ENCODE measurements around the gene HSD17B2.
"Not testable (repeated sequence)": the region's sequence is repeated elsewhere in the genome, so short reads cannot be mapped to it uniquely, and the experiment has no call there.

The HSD17B2 gene, protein sequence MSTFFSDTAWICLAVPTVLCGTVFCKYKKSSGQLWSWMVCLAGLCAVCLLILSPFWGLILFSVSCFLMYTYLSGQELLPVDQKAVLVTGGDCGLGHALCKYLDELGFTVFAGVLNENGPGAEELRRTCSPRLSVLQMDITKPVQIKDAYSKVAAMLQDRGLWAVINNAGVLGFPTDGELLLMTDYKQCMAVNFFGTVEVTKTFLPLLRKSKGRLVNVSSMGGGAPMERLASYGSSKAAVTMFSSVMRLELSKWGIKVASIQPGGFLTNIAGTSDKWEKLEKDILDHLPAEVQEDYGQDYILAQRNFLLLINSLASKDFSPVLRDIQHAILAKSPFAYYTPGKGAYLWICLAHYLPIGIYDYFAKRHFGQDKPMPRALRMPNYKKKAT

DNA sequence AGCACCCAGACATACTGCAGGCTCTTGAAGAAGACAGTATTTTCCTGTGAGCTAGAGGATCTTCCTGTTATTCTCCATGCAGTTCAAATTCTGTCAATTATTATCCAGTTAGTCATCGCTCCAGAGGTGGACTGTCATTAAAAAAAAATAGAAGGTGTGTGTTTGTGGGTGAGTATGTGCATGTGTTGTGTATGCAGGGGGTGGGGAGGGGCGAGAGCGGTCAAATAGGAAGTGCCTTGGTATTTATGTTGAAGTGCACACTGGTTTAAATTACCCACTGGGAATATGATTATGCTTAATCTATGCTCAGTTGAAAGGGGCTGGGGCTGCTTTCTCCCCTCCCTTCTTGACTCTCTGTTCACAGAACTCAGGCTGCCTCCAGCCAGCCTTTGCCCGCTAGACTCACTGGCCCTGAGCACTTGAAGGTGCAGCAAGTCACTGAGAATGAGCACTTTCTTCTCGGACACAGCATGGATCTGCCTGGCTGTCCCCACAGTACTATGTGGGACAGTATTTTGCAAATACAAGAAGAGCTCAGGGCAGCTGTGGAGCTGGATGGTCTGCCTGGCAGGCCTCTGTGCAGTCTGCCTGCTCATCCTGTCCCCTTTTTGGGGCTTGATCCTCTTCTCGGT, at the start of gene HSD17B2:
Gene HSD17B2, plus strand, starts transcription at position 273 of the 632 bp plus-strand sequence. Its CDS starts 172 bp downstream, at position 445.
- in situ Hi-C loops (cut with HindIII; ENCODE audit: low sequenced_read_pairs): loop anchor here (25.0 kb wide), 1 partner anchor 202 kb away; no protein-coding TSS in a partner anchor

DNA sequence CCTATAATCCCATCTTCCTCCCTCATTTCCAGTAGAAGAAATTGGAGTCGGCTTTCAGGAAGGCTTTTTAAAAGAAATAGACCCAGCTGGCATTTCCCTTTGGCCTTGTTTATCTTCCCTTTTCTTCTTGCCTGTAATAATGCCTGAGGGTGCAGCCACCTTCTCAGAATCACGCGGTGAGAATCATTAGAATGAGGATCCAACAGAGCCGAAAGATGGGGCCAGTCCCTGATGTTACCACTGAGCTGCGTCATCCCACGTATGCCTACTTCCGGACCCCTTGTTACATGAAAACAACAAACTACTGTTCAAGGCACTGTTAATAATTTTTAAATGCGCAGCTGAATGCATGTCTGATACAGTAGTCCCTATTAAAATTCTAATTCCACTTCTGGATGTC, 47.9 kb upstream of the HSD17B2 start:
- in situ Hi-C loops (cut with HindIII; ENCODE audit: low sequenced_read_pairs): no loop called here

DNA sequence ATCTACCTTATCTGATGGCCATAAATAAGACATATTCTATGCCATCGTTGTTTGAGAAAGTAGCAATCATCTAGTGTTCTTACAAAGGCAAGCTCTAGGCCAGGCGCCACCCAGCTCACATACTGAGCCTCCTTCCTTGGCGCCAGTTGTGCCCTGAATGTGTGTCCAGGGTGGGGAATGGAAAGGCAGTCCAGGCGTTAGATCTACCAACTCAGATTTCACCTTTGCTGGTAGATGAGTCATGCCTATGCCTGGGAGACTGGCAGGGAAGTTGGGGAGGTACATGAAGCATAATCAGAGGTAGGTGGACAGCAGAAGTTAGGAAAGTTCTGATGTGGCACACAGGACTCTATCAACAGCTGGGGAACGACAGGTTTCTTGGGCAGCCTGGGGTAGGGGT, 47.3 kb upstream of the HSD17B2 start:
- in situ Hi-C loops (cut with HindIII; ENCODE audit: low sequenced_read_pairs): no loop called here

- in situ Hi-C loops (cut with HindIII; ENCODE audit: low sequenced_read_pairs): no loop called here
Observed at GRCh38 chr16:81992859-81993258, 42.2 kb upstream of the HSD17B2 start.

- in situ Hi-C loops (cut with HindIII; ENCODE audit: low sequenced_read_pairs): no loop called here
Observed at GRCh38 chr16:81994485-81994884, 40.6 kb upstream of the HSD17B2 start.

GRCh38 chr16:81995651-81996050, 39.4 kb upstream of the HSD17B2 start:
- in situ Hi-C loops (cut with HindIII; ENCODE audit: low sequenced_read_pairs): no loop called here

- in situ Hi-C loops (cut with HindIII; ENCODE audit: low sequenced_read_pairs): no loop called here
Observed at GRCh38 chr16:81996664-81997509, 38.2 kb upstream of the HSD17B2 start.

GRCh38 chr16:81997738-81998137, 37.3 kb upstream of the HSD17B2 start:
- in situ Hi-C loops (cut with HindIII; ENCODE audit: low sequenced_read_pairs): no loop called here

DNA sequence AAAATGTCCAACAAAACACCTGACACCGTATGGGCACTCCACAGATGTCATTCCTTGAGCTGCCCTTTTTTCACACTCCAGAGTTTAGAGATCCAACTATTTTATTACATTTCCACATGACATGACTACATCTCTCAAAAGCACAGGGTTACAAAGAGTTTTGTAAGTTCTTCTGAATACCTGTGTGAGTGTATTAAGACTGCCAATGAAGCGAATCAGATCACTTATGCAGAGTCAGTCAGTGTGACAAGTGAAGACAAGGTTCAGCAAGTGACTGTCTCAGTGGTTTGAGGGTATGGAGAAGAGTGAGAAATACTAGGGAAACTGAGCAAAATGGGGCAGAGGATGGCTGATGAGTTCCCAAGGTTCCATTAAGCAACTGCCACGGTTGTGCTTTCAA, 32.2 kb upstream of the HSD17B2 start:
- in situ Hi-C loops (cut with HindIII; ENCODE audit: low sequenced_read_pairs): no loop called here

DNA sequence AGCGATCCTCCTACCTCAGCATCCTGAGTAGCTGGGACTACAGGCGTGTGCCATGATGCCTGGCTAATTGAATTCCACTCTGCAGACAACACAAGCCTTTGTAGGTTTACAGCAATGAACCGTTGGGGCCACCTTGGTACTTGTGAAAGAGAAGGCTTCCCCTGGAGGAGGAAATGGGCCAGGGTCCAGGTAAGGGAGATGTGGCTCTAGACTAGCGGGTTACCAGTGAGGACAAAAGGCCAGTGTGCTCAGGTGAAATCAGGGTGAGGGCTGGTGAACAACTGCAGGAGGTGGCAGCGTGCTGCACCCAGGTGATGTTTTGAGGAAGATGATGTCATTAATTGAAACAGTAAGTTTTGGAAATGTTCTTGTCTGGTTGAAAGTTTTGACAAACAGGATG, 30.5 kb upstream of the HSD17B2 start:
- in situ Hi-C loops (cut with HindIII; ENCODE audit: low sequenced_read_pairs): no loop called here

GRCh38 chr16:82005027-82005830, 29.8 kb upstream of the HSD17B2 start:
- in situ Hi-C loops (cut with HindIII; ENCODE audit: low sequenced_read_pairs): no loop called here

GRCh38 chr16:82006036-82006435, 29.0 kb upstream of the HSD17B2 start:
- in situ Hi-C loops (cut with HindIII; ENCODE audit: low sequenced_read_pairs): no loop called here

DNA sequence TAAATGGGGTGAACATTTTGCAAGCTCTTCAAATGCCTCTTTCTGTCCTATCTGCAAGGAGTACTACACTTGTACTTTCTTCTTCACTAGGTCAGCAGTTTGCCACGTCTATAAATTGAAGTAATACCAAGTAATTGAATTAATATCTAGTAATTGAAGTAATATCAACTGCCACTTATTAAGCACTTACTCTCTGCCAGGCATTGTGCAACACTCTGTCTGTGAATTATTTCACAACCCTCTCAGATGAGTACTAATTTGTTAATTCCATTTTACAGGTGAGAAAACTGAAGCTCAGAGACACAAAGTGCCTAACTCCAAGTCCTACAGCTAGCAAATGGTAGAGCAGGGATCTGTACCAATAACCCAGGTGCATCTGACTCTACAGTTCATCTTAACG, 27.9 kb upstream of the HSD17B2 start:
- in situ Hi-C loops (cut with HindIII; ENCODE audit: low sequenced_read_pairs): no loop called here

DNA sequence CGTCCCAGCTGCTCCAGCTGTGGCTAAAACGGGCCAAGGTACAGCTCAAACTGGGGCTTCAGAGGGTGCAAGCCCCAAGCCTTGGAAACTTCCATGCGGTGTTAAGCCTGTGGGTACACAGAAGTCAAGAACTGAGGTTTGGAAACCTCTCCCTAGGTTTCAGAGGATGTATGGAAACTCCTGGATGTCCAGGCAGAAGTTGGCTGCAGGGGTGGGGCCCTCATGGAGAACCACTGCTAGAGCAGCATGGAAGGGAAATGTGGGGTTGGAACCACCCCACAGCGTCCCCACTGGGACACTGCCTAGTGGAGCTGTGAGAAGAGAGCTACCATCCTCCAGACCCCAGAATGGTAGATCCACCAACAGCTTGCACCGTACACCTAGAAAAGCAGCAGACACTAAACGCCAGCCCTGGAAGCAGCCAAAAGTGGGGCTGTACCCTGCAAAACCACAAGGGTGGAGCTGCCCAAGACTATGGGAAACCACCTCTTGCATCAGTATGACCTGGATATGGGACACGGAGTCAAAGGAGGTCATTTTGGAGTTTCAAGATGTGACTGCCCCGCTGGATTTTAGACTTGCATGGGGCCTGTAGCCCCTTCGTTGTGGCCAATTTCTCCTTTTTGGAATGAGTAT, 26.0 kb upstream of the HSD17B2 start:
- in situ Hi-C loops (cut with HindIII; ENCODE audit: low sequenced_read_pairs): no loop called here

GRCh38 chr16:82009789-82010188, 25.3 kb upstream of the HSD17B2 start:
- in situ Hi-C loops (cut with HindIII; ENCODE audit: low sequenced_read_pairs): not testable (repeated sequence)

- in situ Hi-C loops (cut with HindIII; ENCODE audit: low sequenced_read_pairs): no loop called here
Observed at GRCh38 chr16:82010649-82011048, 24.4 kb upstream of the HSD17B2 start.

GRCh38 chr16:82011199-82011641, 23.8 kb upstream of the HSD17B2 start, which contains the start of gene SDR42E1:
SDR42E1 (minus strand) TSS chr16:82011470; CDS start chr16:82000858, 10,612 bp downstream.
- in situ Hi-C loops (cut with HindIII; ENCODE audit: low sequenced_read_pairs): no loop called here

DNA sequence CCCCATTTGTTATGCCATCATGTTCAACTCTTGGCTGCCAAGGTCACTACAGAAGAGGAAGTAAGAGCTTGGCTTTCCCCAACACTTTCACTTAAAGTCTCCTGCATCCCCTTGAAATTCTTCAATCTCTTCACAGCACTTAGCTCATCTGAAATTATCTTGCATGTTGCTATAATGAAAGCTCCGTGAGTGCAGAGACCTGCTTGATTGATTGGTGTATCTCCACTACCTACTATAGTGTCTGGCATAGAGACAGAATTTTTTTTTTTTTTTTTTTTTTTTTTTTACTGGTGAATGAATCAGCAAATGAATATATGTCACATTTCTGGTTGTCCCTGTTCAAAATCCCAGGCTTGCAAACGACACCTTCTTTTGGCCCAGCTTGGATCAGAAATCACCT, 21.9 kb upstream of the HSD17B2 start:
- in situ Hi-C loops (cut with HindIII; ENCODE audit: low sequenced_read_pairs): no loop called here

DNA sequence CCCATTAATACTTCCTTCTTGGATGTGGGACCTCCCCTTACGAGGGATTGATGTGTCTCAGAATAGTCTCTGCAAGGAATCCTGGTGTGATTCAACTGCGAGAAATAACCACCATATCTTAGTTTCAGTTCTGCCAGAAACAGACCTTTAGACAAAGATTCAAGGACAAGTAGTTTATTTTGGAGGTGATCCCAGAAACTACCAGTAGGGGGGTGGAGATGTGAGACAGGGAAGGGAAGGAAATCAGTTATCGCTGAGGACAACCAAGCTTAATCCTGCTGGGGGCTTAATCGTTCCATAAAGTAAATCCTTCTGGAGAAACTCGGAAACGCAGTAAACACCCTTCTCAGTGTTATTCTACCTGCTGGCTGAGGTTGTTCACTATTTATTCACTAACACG, 18.8 kb upstream of the HSD17B2 start:
- in situ Hi-C loops (cut with HindIII; ENCODE audit: low sequenced_read_pairs): no loop called here

- in situ Hi-C loops (cut with HindIII; ENCODE audit: low sequenced_read_pairs): no loop called here
Observed at GRCh38 chr16:82016964-82017363, 18.1 kb upstream of the HSD17B2 start.
